Anterior cingulate cortex (tissue), 58 donors: Measurements from ENCODE around the gene GNG10.
"Not testable (repeated sequence)": the region's sequence is repeated elsewhere in the genome, so short reads cannot be mapped to it uniquely, and the experiment has no call there.

Experiments used
- DNase-seq, 58 donors: peaks; one replicate each; lab custom pipeline; 2025; lab: John Stamatoyannopoulos, UW

Gene GNG10

GRCh38 chr9:111661150-111661801 is at the start of gene GNG10:
GNG10 (plus strand) TSS chr9:111661605; CDS start chr9:111661635, 30 bp downstream.
- DNase-seq: peak in 49 of 58 donors; percentile 10 to 75 (median 50)

GRCh38 chr9:111613436-111614040 is 47.9 kb upstream of the GNG10 start:
- DNase-seq: no peak

GRCh38 chr9:111615928-111616327 is 45.5 kb upstream of the GNG10 start:
- DNase-seq: no peak

GRCh38 chr9:111617349-111617748 is 44.1 kb upstream of the GNG10 start:
- DNase-seq: not testable (repeated sequence)

- DNase-seq: peak in 26 of 58 donors; percentile 0 to 47 (median 6)
Observed at GRCh38 chr9:111621895-111622480, 39.4 kb upstream of the GNG10 start.

GRCh38 chr9:111622626-111623025 is 38.8 kb upstream of the GNG10 start:
- DNase-seq: no peak

- no peak for DNase-seq
Observed at GRCh38 chr9:111627260-111627963, 34.0 kb upstream of the GNG10 start.

- no peak for DNase-seq
Observed at GRCh38 chr9:111628411-111628810, 33.0 kb upstream of the GNG10 start.

GRCh38 chr9:111630182-111630963 is 31.0 kb upstream of the GNG10 start:
- peak in 4 of 58 donors; percentile 5 to 42 (median 10) for DNase-seq

- DNase-seq: no peak
Observed at GRCh38 chr9:111630964-111631213, 30.5 kb upstream of the GNG10 start.

- DNase-seq: peak; percentile 74 to 99 (median 96)
Observed at GRCh38 chr9:111631214-111631971, 30.0 kb upstream of the GNG10 start, which contains the start of gene DNAJC25. DNAJC25 (plus strand) TSS chr9:111631334; CDS start chr9:111631408, 74 bp downstream.

- no peak for DNase-seq
Observed at GRCh38 chr9:111632060-111632459, 29.3 kb upstream of the GNG10 start.

GRCh38 chr9:111632695-111633388 is 28.6 kb upstream of the GNG10 start:
- no peak for DNase-seq

GRCh38 chr9:111633389-111633736 is 28.0 kb upstream of the GNG10 start:
- DNase-seq: no peak

GRCh38 chr9:111634860-111635259 is 26.5 kb upstream of the GNG10 start:
- DNase-seq: no peak

GRCh38 chr9:111637421-111637950 is 23.9 kb upstream of the GNG10 start:
- DNase-seq: no peak

GRCh38 chr9:111644195-111644772 is 17.1 kb upstream of the GNG10 start:
- no peak for DNase-seq

- DNase-seq: no peak
Observed at GRCh38 chr9:111645806-111646205, 15.6 kb upstream of the GNG10 start.

GRCh38 chr9:111646417-111646816 is 15.0 kb upstream of the GNG10 start:
- DNase-seq: no peak
